Activated gamma-delta T cell treated with anti-CD3 and anti-CD28 coated beads, Interleukin-2, amount 50 U/mL, for 16 hours (primary cell): ENCODE results near the gene CCDC192.

Experiments
- DNase-seq: peaks from one replicate; pipeline ENCODE4 v3.0.0-alpha.2; 2020; ENCODE audit warnings: low read depth

The CCDC192 gene

DNA sequence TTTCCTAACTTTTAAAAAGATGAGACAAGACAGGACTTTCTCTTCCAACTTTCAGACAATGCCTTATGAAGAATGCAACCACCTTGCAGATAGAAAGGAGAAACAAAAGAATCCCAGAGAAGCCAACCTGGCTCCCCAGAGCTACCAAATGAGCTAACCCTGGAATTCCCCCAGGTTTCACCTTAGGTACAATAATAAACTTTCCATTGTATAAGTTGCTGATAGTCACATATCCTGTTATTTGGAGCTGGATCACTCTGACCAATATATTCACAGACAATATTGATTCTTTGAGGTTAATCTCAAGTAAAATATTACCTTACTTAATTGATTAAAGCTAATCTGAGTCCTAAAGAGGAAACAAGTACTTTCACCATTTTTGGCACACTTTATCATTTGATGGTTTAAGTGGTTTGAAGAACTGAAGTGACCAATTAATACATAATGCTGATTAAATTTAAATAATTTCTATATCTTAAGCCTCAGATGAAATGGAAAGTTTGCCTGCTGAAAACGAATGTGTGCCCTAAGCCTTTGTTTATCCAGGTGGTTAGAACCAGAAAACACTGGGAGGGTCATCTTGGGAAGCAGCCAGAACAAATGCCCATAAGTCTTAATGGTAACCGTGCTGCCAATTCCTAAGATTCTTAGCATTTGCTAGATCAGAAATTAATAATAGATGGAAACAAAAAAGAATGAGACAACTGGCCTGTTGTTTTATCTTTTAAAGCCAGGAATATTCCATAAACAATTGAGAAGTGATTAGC is 220.8 kb downstream of the CCDC192 start:
- DNase-seq: no peak

DNA sequence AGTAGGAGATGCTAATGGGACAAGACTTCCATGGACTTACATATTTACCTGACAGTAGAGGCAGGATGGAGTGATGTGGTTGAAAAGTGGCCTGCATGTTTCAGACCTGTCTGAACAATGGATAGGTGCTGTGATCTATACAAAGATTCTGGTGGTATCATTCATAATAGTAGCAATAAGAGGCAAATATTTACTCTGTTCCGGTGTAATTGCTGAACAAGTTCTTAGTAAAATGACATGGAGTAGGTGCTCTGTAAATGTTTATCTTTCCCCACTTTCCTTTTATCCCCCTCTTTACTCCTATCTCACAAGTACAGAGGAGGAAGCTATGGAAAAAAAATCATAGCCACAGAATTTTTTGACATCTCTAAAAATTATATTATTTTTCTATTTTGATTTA is 221.4 kb downstream of the CCDC192 start:
- DNase-seq: no peak

DNA sequence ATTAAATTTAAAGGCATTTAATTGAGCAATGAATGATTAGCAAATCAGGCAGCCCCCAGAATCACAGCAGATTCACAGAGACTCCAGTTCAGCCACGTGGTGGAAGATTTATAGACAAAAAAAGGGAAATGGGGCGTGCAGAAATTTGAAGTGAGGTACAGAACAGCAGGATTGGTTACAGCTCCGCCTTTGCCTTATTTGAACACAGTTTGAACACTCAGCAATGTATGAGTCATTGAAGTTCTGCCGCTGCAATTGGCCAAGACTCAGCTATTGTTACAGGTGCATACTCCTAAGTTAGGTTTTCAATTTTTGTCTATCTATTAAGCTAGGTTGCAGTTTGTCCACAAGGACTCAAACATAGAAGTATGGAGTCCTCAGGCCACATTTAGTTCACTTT is 222.7 kb downstream of the CCDC192 start:
- DNase-seq: no peak

DNA sequence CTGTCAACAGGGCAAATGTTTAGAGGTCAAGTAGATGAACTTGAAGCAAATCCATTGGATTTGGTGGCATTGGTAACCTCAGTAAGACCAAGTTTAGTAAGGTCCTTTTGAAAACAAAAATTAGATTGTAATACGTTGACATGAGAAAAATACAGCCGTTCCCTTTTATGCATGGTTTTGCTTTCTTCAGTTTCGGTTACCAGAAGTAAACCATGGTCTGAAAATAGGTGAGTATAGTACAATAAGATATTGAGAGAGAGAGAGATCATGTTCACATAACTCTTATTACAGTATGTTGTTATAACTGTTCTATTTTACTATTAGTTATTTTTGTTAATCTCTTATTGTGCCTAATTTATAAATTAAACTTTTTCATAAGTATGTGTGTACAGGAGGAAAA is 223.8 kb downstream of the CCDC192 start:
- DNase-seq: no peak

DNA sequence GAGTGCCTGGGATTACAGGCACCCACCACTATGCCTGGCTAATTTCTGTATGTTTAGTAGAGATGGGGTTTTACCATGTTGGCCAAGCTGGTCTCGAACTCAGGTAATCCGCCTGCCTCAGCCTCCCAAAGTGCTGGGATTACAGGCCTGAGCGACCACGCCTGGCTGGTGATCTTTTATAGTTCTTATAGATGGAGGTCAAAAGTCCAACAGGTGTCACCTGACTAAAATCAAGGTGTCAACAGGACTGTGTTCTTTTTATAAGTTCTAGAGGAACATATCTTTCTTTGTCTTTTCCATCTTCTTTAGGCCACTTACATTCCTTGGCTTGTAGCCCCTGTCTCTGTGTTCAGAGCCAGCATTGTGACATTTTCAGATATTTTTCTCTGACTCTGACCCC is 224.9 kb downstream of the CCDC192 start:
- DNase-seq: no peak

DNA sequence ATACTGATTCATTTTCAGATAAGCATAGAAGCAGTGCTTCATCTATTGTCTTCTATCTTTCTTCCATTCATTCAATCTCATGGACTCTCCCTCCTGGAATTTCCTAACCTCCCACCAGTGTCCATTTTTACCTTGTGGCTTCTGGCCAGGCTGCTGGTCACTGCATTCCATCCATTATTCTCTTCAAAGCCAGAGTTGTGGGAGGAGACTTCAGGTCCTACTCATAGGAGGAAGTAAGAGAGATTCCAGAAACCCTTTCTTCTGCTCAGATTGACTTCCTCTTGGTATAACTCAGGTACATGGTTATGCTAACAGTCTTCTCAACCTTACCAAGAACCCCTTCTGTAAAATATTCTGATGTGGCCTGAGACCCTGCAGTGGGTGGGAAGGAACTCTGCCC is 227.1 kb downstream of the CCDC192 start:
- DNase-seq: no peak

DNA sequence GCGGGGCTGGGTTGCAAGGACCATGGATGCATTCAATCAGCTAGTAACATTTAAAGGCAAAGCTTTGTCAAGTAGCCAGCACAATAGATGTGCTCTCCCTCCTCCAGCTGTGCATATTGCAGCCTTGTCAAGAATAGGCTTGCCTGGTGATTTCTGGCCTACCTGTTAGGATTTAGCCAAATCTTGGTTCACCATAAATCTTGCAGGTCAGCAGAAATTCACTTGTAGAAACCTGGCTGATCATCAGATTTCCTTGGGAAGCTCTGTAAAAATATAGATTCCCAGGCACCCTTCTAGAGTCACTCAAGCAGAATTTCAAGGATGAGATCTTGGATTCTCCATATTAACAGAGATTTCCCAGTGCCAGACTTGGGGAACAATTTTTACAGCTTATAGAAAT is 228.2 kb downstream of the CCDC192 start:
- DNase-seq: no peak

DNA sequence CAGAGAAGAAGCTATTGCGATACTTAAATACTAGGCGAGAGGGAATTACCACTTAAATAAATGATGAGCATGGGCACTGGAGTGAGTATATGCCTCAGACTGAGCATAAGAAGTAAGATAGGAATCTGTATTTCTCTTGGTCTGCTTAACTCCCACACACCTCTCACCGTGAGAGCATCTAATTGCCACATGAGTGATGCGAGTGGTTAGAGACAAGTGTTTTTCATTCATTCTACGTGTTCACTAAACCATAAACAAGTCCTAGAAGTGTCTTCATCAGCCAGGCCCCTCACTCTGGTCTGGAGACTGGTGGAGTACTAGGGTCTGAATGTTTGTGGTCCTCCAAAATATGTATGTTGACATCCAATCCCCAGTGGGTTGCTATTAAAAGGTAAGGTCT is 230.2 kb downstream of the CCDC192 start:
- no peak for DNase-seq

DNA sequence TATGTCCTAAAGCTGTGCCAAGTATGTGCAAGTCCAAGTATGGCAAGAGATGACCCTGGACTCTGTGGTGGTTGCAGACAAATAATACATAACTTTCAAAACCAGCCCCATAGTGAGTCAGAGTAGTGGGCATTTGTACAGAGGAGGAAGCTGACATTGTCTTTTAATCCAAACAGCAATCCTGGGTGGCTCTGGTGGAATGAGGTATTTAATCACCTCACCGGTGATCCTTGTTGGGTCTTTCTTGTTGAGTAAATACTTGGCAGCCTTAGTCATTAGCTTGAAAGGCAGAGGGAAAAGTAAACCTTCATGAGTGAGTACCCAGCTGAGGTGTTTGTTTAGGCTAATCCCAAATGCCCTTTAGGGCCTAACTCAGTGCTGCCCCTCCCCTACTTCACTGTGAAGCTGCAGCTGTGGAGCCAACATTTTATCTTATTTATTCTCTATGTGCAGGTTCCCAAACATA is 231.6 kb downstream of the CCDC192 start:
- no peak for DNase-seq

DNA sequence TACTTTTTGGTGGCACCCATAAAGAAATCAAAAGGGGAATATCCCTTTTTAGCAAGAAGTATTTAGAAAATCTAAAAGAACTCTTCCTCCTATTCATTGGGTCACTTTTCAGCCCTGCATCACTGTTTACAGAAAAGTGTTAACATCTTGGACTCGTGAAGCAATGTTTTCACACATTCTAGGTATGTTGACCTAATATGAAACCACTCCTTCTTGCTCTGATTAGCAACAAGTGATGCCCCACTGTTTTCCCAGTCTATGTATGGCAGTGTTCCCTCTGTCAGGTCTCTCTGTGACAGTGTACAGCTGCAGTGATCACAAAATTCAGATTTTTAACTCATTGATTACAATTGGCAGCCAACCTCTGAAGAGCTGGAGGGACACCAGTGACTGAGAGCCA is 232.2 kb downstream of the CCDC192 start:
- no peak for DNase-seq

DNA sequence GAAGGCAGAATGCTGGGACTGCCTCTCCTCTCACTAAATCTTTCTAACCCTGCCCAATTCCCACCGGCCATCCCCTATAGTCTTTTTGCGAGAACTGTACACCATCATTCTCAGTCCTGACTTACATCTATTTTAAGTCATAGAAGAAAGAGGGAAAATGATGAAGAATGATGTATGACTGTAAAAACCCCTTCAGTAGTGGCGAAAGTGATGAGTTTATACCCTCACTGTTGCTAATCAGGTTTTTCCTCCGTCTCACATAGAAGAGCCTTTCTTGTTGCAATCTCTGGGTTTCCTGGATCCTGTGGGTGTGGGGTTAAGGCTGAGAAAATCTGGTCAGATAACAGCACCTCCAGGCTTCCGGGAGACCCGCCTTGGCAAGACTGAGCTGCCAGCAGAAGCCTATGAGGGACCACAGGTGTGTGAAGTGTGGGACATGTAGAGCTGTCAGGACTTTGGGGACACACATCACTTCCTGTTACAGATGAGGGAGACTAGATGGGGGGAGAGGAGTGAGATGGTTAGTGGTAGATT is 233.3 kb downstream of the CCDC192 start:
- peak; percentile 2 for DNase-seq

DNA sequence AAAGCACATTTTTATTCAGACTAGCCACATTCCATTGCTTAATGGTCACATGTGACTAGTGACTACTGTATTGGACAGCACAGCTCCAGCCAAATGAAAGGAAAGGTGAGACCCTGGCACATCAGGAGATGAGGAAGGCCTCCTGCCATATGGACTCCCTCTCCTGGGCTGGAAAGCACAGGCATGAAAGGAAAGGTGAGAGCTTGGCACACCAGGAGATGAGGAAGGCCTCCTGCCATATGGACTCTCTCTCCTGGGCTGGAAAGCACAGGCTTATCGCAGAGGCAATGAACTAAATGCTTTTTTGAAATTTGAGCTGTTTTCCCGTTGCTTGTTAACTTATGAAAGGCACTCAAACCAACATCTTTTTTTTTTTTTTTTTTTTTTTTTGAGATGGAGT is 235.6 kb downstream of the CCDC192 start:
- no peak for DNase-seq

DNA sequence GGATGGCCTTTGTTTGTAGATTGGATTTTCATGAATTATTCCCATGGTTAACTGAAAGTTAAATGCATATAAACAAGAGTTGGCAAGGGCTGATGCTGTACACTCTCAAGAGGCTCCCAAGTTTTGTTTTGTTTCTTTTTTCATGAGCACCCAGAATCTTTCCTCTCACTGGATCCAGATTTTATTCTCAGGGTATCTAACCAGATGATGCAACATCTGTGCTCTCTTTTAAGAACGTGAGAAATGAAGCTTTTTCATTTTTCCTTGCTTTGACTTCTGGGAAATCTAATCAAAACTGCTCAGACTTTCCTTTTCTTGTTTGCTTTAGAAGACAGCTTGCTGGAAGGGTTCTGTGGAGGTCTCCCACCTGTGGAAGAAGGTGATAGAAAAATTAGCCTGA is 237.7 kb downstream of the CCDC192 start:
- no peak for DNase-seq

DNA sequence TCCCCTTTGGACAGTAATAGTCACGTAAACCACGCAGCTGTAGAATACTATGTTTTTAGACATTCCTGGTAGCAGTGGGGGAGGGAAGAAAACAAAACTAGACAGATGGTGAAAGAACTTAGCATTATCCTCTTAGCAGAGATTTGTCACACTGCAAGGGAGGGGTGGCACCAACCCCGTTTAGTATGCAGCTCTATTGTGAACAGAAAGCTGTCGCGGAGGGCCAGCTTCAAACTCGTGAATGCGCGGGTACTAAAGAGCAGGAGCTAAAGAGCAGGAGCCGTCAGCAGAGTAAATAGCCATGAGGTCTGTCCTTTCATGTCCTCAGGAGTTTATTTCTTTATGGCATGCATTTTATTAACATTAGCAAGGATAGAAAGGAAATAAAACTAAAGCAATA is 238.5 kb downstream of the CCDC192 start:
- no peak for DNase-seq

DNA sequence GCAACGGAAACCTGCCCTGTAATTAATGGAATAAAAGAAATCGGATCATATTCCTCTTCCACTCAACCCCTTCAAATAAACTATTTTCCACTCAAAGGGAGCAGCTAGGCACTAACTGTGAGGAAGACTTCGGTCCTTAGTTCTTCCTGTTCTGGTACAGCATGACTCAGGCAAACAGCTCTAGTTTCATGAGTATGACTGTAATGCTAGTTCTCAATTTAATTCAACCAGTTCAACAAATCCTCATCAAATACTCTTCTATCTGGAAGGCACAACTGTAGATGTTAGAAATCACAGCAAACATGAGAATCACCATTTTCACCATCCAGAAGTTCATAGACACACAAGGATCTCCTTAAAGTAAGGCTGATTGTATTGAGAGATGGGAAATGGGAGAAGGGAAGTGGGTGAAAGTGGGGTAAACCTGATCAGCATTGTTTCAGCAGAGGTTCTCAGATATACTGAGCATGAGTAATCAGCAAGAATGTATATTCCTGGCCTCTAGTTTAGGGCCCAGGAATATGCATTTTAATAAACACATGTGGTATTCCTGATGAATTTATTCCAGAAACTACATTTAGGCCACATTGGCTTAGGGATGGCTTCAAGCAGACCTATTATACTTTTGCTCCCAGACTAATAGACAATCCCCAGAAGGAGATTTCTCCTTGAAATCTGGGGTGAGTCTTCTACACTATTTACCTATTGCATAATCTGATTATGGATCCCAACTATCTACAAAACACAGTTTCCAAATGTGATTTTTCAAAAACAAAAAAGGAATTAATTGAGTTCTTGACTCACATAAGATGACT is 239.3 kb downstream of the CCDC192 start:
- DNase-seq: no peak

DNA sequence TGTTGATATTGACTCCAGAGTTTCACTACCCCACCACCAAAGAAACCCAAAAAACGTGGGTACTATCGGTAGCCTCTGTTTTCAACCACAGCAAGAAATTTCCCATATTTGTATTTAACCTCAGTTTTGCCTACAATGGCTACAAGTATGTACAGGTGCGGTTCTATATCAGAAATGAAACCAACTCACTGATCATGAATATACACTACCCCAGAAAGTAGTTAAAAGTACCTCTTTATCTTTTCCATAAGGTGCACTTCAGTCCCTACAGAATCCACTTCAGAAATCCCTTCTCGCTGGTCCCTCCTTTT is 239.8 kb downstream of the CCDC192 start:
- no peak for DNase-seq

DNA sequence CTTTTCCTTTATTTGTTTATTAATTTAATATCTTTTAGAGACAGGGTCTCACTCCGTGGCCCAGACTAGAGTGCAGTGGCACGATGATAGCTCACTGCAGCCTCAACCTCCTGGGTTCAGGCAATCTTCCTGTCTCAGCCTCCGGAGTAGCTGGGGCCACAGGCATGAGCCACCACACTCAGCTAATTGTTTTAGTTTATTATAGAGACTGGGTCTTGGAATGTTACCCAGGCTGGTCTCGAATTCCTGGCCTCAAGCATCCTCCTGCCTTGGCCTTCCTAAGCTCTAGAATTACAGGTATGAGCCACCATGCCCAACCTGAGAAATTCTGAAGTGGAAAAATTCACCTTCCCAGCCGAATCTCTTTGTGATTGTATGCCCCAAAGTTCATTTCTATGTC is 240.9 kb downstream of the CCDC192 start:
- no peak for DNase-seq

DNA sequence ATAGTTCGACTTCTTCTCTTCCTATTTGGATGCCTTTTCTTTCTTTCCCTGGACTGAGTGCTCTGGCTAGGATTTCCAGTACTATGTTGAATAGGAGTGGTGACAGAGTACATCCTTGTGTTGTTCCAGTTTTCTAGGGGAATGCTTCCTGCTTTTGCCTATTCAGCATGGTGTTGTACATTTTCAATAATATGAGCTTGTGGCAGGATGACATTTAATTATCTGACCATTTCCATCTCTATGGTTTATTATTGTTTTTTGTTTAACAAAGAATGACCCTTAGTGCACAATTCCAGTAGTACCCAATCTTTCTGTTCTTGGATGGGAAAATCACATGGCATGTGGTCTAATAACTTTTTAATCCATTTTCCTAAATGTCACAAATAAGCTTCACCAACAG is 244.8 kb downstream of the CCDC192 start:
- no peak for DNase-seq

DNA sequence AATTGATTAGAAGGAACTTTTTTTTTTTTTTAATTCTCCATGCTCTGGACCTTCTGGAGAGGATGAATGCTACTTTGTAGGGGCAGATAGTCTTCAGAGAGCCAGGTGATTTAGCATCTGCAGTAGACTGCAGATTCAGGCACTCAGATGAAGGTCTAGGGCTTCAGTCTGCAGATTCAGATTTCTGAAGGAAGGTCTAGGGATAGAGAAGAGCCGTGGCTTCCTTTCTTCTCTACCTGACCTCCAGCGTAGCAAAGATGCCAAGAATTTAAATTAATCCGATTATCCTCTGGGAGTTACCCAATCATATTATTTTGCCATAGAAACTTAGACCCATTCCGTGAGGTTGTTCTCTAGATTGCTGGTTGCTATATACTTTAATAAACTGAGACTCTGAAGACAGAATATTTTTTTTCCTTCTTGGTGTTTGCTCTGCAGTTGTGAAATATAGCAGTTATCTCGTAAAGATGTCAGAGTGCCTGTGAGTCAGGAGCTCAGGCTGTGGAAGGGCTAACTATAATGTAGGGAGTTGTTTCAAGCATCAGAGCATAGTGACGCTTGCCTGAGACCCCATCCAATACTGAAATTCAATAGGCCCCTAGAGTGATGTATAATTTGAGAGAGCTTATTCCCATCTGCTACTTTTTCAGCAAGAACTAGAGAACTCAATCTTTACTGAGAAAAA is 247.7 kb downstream of the CCDC192 start:
- no peak for DNase-seq

DNA sequence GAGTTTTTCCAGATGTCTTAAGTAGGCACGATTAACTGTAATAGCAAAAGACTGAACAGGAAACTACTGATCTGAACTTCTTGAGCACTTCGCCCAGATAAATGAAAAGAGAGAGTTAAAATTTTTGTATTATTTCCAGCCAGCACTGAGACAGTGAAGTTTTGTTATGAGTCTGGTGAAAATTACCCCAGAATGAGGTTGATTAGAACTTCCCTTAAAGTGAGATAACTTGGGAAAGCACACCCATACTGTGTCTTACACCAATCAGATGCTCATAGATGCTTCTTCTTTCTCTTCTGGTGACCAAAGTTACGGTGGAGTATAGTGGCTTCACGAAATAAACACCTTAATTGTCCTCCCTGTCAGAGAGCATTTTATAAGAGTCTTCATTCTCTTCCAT is 248.6 kb downstream of the CCDC192 start:
- no peak for DNase-seq

DNA sequence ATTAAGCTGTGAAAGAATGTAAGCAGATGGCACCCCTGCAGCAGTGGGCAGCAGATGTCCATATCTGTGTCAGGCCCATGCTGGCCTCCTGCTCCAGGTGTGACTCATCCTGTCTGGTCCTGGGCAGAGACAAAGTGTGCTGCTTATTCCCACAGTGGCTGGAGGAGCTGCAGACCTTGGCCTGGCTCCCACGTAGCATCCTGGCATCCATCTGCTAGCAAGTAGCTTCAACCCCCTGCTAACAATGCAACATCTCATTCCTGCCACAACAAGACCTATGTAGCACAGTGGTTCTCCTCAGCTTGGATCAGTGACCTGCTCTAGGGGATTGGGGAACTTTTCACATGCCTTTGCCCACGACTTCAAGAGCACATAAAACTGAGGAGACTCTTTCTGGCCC is 254.0 kb downstream of the CCDC192 start:
- no peak for DNase-seq

DNA sequence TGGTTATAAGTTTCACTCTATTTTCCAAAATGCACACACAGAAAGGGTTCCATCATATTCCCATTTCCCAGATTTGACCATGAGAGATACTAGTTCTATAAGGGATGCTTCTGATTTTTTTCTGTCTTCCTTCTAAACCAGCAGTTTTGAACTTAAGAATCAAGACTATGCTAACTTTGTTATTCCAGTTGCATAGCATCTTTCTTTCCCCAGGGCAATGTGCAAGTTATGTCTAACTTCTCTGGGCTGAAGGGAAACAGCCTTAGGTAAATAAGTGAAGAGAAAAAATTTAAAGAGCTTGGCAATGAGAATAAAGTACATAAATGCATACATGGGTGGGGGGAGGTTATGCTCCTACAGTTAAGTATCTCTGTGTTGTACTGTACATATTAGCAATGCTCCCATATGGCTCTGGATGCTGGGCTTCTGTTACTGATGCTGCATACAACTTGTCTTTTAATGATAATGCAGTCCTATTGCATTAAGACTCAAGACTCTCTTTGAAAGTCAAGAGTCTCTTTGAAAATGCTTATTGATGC is 254.6 kb downstream of the CCDC192 start:
- no peak for DNase-seq
